Measurements from ENCODE around the gene KLHL5. TPM values are rescaled to one million over a fixed set of nuclear protein-coding genes. Genes with fewer than 3 reads are reported as not detected.

Gene KLHL5
- total RNA-seq, 1 experiment from 2014 or later: 115 TPM

DNA sequence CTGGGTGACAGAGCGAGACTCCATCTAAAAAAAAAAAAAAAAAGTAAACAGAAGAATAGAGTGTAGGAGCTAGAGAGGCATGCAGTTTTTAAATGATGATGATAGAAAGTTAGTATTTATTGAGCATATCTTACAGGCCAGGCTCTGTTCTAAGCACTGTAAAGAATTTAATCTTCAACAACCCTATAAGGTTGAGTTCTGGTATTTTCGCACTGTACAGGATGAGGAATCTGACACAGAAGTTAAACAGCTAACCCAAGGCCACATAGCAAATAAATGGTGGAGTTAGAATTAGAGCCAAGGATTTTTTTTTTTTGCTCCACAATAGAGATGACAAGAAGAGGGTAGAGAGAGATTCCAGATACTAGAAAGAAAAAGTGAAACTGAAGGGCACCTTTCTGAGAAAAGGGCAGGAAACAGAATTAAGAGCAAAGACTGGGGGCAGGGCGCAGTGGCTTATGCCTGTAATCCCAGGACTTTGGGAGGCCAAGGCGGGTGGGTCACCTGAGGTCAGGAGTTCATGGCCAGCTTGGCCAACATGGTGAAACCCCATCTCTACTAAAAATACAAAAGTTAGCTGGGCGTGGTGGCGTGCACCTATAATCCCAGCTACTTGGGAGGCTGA, 56.1 kb downstream of the KLHL5 start:
- no TSS peak for BruUV-seq (replicated peaks)
- TF ChIP-seq EZH2 (IDR thresholded peaks at IDR 0.05; ENCODE audit: low read depth): no peak
- no peak for TF ChIP-seq CTCF (conservative IDR thresholded peaks at IDR 0.05)
- Histone ChIP-seq H3K79me2 (ENCODE audit: low read depth) (no peaks in the 10 kb centered on the region), H3K4me2 (no peak overlapping the region), H4K20me1 (ENCODE audit: insufficient read depth) (no peaks in the 10 kb centered on the region), H3F3A (ENCODE audit: insufficient read depth, low read depth) (no peaks in the 10 kb centered on the region), H3K9me2 (ENCODE audit: insufficient read depth) (no peaks in the 10 kb centered on the region), H2AFZ (no peak overlapping the region), H3K9me3 (ENCODE audit: insufficient read depth, low read depth) (no peaks in the 10 kb centered on the region), H3K36me3 (ENCODE audit: low read depth) (peaks cover 31% of the 10 kb centered on the region; the same call in 1 of the 2 replicates), H3K4me3 (no peak overlapping the region), H3K27me3 (ENCODE audit: insufficient read depth, low read depth) (no peaks in the 10 kb centered on the region), H3K27ac (no peak overlapping the region), H3K4me1 (replicated peaks; ENCODE audit: insufficient read depth) (no peaks in the 10 kb centered on the region)
- POLR2A ChIA-PET (ENCODE audit: unreplicated experiment): interaction anchor here (0.6 kb wide), 1 partner anchor 896 kb away, joined by 7 read pairs; no protein-coding TSS in a partner anchor
- DNase-seq: no peak
- intact Hi-C loops (cut with micrococcal nuclease; ENCODE audit: unreplicated experiment): no loop called here
- CTCF ChIA-PET: no interaction called here

GRCh38 chr4:39120418-39120817, 58.4 kb downstream of the KLHL5 start:
- ChIA-PET POLR2A (ENCODE audit: unreplicated experiment) (no interaction called here), CTCF (no interaction called here)
- H3K27me3 ChIP-seq (ENCODE audit: insufficient read depth, low read depth): no peaks in the 10 kb centered on the region
- H3K36me3 ChIP-seq (ENCODE audit: low read depth): peaks cover 39% of the 10 kb centered on the region; the same call in 1 of the 2 replicates
- H3K27ac ChIP-seq: no peak overlapping the region
- no TSS peak for BruUV-seq (replicated peaks)
- DNase-seq: no peak
- H3K9me2 ChIP-seq (ENCODE audit: insufficient read depth): no peaks in the 10 kb centered on the region
- no peak overlapping the region for H3K4me2 ChIP-seq
- H3K79me2 ChIP-seq (ENCODE audit: low read depth): no peaks in the 10 kb centered on the region
- H3K4me1 ChIP-seq (replicated peaks; ENCODE audit: insufficient read depth): no peaks in the 10 kb centered on the region
- intact Hi-C loops (cut with micrococcal nuclease; ENCODE audit: unreplicated experiment): no loop called here
- no peaks in the 10 kb centered on the region for H3F3A ChIP-seq (ENCODE audit: insufficient read depth, low read depth)
- TF ChIP-seq EZH2 (IDR thresholded peaks at IDR 0.05; ENCODE audit: low read depth) (no peak), CTCF (conservative IDR thresholded peaks at IDR 0.05) (no peak)
- no peak overlapping the region for H2AFZ ChIP-seq
- no peak overlapping the region for H3K4me3 ChIP-seq
- no peaks in the 10 kb centered on the region for H3K9me3 ChIP-seq (ENCODE audit: insufficient read depth, low read depth)
- no peaks in the 10 kb centered on the region for H4K20me1 ChIP-seq (ENCODE audit: insufficient read depth)

DNA sequence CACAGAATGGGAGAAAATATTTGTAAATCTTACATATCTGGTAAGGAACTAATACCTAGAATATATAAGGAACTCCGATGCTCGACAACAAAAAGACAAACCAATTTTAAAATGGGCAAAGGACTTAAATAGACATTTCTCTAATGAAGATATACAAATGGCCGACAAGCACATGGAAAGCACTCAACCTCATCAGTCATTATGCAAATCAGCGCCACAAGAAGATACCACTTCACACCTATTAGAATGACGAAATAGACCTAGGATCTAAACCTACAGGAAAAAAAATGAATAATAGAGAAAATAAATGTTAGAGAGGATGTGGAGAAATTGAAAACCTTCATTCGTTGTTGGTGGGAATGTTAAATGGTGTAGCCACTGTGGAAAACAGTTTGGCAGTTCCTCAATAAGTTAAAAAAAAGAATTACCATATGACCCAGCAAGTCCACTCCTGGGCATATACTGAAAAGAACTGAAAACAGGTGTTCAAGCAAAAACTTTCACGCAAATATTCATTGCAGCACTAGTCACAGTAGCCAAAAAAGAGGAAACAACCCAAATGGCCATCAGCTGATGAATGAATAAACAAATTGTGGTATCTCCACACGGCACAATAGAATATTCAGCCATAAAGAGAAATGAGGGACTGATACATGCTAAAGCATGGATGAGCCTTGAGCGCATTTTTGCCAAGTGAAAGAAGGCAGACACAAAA, 63.0 kb downstream of the KLHL5 start:
- Histone ChIP-seq H3F3A (ENCODE audit: insufficient read depth, low read depth) (no peaks in the 10 kb centered on the region), H3K27ac (no peak overlapping the region), H4K20me1 (ENCODE audit: insufficient read depth) (no peaks in the 10 kb centered on the region), H3K27me3 (ENCODE audit: insufficient read depth, low read depth) (no peaks in the 10 kb centered on the region), H3K4me3 (no peak overlapping the region), H2AFZ (no peak overlapping the region), H3K9me2 (ENCODE audit: insufficient read depth) (no peaks in the 10 kb centered on the region), H3K36me3 (ENCODE audit: low read depth) (peaks cover 28% of the 10 kb centered on the region; the same call in 1 of the 2 replicates), H3K9me3 (ENCODE audit: insufficient read depth, low read depth) (no peaks in the 10 kb centered on the region), H3K4me2 (no peak overlapping the region), H3K79me2 (ENCODE audit: low read depth) (no peaks in the 10 kb centered on the region), H3K4me1 (replicated peaks; ENCODE audit: insufficient read depth) (no peaks in the 10 kb centered on the region)
- BruUV-seq (replicated peaks): no TSS peak
- no peak for TF ChIP-seq CTCF (conservative IDR thresholded peaks at IDR 0.05)
- TF ChIP-seq EZH2 (IDR thresholded peaks at IDR 0.05; ENCODE audit: low read depth): no peak
- intact Hi-C loops (cut with micrococcal nuclease; ENCODE audit: unreplicated experiment): no loop called here
- CTCF ChIA-PET: no interaction called here
- POLR2A ChIA-PET (ENCODE audit: unreplicated experiment): no interaction called here
- no peak for DNase-seq

Data from PC-9 (cell line).